SJCRH30 (cell line): ENCODE data around the gene PRRC2C. TPM values are rescaled to one million over a fixed set of nuclear protein-coding genes. Genes with fewer than 3 reads are reported as not detected.
"Not testable (repeated sequence)": the region's sequence is repeated elsewhere in the genome, so short reads cannot be mapped to it uniquely, and the experiment has no call there.

Experiments used
- DNase-seq, 2 experiments: peaks; one replicate each; pipeline ENCODE4 v3.0.0-alpha.2; 2015 to 2020
- H3K27ac ChIP-seq: fragments of 250-450 bp; sonication (Bioruptor Pico); 2 replicates; pipeline ENCODE4 v1.5.1; 2020; ENCODE audit warnings: mild to moderate bottlenecking, moderate library complexity
- H3K27me3 ChIP-seq: fragments of 250-450 bp; sonication (Bioruptor Pico); 2 replicates; pipeline ENCODE4 v1.5.1; 2020; ENCODE audit warnings: mild to moderate bottlenecking, moderate library complexity
- H3K36me3 ChIP-seq: fragments of 250-450 bp; sonication (Bioruptor Pico); 2 replicates; pipeline ENCODE4 v1.5.1; 2020; ENCODE audit warnings: mild to moderate bottlenecking, moderate library complexity
- H3K4me1 ChIP-seq: fragments of 250-450 bp; sonication (Bioruptor Pico); 2 replicates; pipeline ENCODE4 v1.5.1; 2020; ENCODE audit warnings: mild to moderate bottlenecking, moderate library complexity
- H3K4me3 ChIP-seq: fragments of 250-450 bp; sonication (Bioruptor Pico); 2 replicates; pipeline ENCODE4 v1.5.1; 2020; ENCODE audit warnings: mild to moderate bottlenecking, moderate library complexity
- H3K9me3 ChIP-seq: fragments of 250-450 bp; sonication (Bioruptor Pico); replicated peaks from 2 replicates; pipeline ENCODE4 v1.5.1; 2020; ENCODE audit warnings: mild to moderate bottlenecking, moderate library complexity
- total RNA-seq: library from RNA; depleted of rRNA; stranded (reverse); fragments of >200 nt; shearing (Covaris generic); gene quantifications from 2 replicates; pipeline ENCODE4 v1.2.3, GENCODE V29; 2014

PRRC2C gene
- total RNA-seq, 1 experiment from 2014 or later: 94.1 TPM

GRCh38 chr1:171585715-171586114 lies 100.4 kb downstream of the PRRC2C start:
- Histone ChIP-seq H3K9me3 (no peaks in the 10 kb centered on the region), H3K4me3 (no peak overlapping the region), H3K36me3 (peaks cover 77% of the 10 kb centered on the region), H3K4me1 (no peaks in the 10 kb centered on the region), H3K27me3 (no peaks in the 10 kb centered on the region), H3K27ac (no peak overlapping the region)
- no peak for DNase-seq

- H3K9me3 ChIP-seq: no peaks in the 10 kb centered on the region
- no peaks in the 10 kb centered on the region for H3K4me1 ChIP-seq
- peaks cover 69% of the 10 kb centered on the region for H3K36me3 ChIP-seq
- no peaks in the 10 kb centered on the region for H3K27me3 ChIP-seq
- no peak for DNase-seq
- H3K27ac ChIP-seq: no peak overlapping the region
- H3K4me3 ChIP-seq: no peak overlapping the region
Measured at GRCh38 chr1:171588230-171588629, 102.9 kb downstream of the PRRC2C start.

- peaks cover 58% of the 10 kb centered on the region for H3K36me3 ChIP-seq
- H3K4me3 ChIP-seq: no peak overlapping the region
- no peaks in the 10 kb centered on the region for H3K9me3 ChIP-seq
- no peak overlapping the region for H3K27ac ChIP-seq
- DNase-seq: no peak
- no peaks in the 10 kb centered on the region for H3K27me3 ChIP-seq
- H3K4me1 ChIP-seq: no peaks in the 10 kb centered on the region
Measured at GRCh38 chr1:171590022-171590421, 104.7 kb downstream of the PRRC2C start.

GRCh38 chr1:171595324-171595723 lies 110.0 kb downstream of the PRRC2C start:
- Histone ChIP-seq H3K36me3 (peaks cover 26% of the 10 kb centered on the region), H3K27ac (no peak overlapping the region), H3K4me1 (no peaks in the 10 kb centered on the region), H3K9me3 (no peaks in the 10 kb centered on the region), H3K4me3 (no peak overlapping the region), H3K27me3 (no peaks in the 10 kb centered on the region)
- DNase-seq: no peak

GRCh38 chr1:171596119-171596518 lies 110.8 kb downstream of the PRRC2C start:
- H3K27me3 ChIP-seq: no peaks in the 10 kb centered on the region
- peaks cover 22% of the 10 kb centered on the region for H3K36me3 ChIP-seq
- no peaks in the 10 kb centered on the region for H3K4me1 ChIP-seq
- H3K27ac ChIP-seq: no peak overlapping the region
- H3K4me3 ChIP-seq: no peak overlapping the region
- DNase-seq: no peak
- no peaks in the 10 kb centered on the region for H3K9me3 ChIP-seq

- H3K27me3 ChIP-seq: no peaks in the 10 kb centered on the region
- H3K27ac ChIP-seq: no peak overlapping the region
- no peak for DNase-seq
- H3K9me3 ChIP-seq: no peaks in the 10 kb centered on the region
- H3K4me3 ChIP-seq: no peak overlapping the region
- peaks cover 18% of the 10 kb centered on the region; the same call in 1 of the 2 replicates for H3K36me3 ChIP-seq
- H3K4me1 ChIP-seq: no peaks in the 10 kb centered on the region
Measured at GRCh38 chr1:171596705-171597104, 111.4 kb downstream of the PRRC2C start.

GRCh38 chr1:171597203-171597602 lies 111.9 kb downstream of the PRRC2C start:
- peaks cover 16% of the 10 kb centered on the region; the same call in 1 of the 2 replicates for H3K36me3 ChIP-seq
- DNase-seq: no peak
- no peaks in the 10 kb centered on the region for H3K4me1 ChIP-seq
- H3K9me3 ChIP-seq: no peaks in the 10 kb centered on the region
- no peaks in the 10 kb centered on the region for H3K27me3 ChIP-seq
- no peak overlapping the region for H3K27ac ChIP-seq
- no peak overlapping the region for H3K4me3 ChIP-seq

- not testable (repeated sequence) for H3K4me1 ChIP-seq, H3K36me3 ChIP-seq, H3K27me3 ChIP-seq, H3K4me3 ChIP-seq, H3K9me3 ChIP-seq, DNase-seq, H3K27ac ChIP-seq
Measured at GRCh38 chr1:171600310-171600709, 115.0 kb downstream of the PRRC2C start.

- DNase-seq: no peak
- H3K9me3 ChIP-seq: no peaks in the 10 kb centered on the region
- H3K4me1 ChIP-seq: no peaks in the 10 kb centered on the region
- H3K27ac ChIP-seq: no peak overlapping the region
- H3K27me3 ChIP-seq: no peaks in the 10 kb centered on the region
- no peaks in the 10 kb centered on the region for H3K36me3 ChIP-seq
- H3K4me3 ChIP-seq: no peak overlapping the region
Measured at GRCh38 chr1:171600862-171601261, 115.5 kb downstream of the PRRC2C start.

GRCh38 chr1:171603042-171603441 lies 117.7 kb downstream of the PRRC2C start:
- H3K4me3 ChIP-seq, H3K27me3 ChIP-seq, H3K27ac ChIP-seq, H3K36me3 ChIP-seq, H3K9me3 ChIP-seq, H3K4me1 ChIP-seq, DNase-seq: not testable (repeated sequence)

- Histone ChIP-seq H3K36me3 (no peaks in the 10 kb centered on the region), H3K27me3 (no peaks in the 10 kb centered on the region), H3K27ac (no peak overlapping the region), H3K4me3 (no peak overlapping the region), H3K9me3 (no peaks in the 10 kb centered on the region), H3K4me1 (no peaks in the 10 kb centered on the region)
- DNase-seq: no peak
Measured at GRCh38 chr1:171606402-171606941, 121.1 kb downstream of the PRRC2C start.

- no peaks in the 10 kb centered on the region for H3K4me1 ChIP-seq
- no peak for DNase-seq
- H3K27ac ChIP-seq: no peak overlapping the region
- H3K27me3 ChIP-seq: no peaks in the 10 kb centered on the region
- no peak overlapping the region for H3K4me3 ChIP-seq
- H3K36me3 ChIP-seq: no peaks in the 10 kb centered on the region
- H3K9me3 ChIP-seq: no peaks in the 10 kb centered on the region
Measured at GRCh38 chr1:171610385-171610784, 125.1 kb downstream of the PRRC2C start.

GRCh38 chr1:171611306-171611705 lies 126.0 kb downstream of the PRRC2C start:
- Histone ChIP-seq H3K4me1 (no peaks in the 10 kb centered on the region), H3K27ac (no peak overlapping the region), H3K4me3 (no peak overlapping the region), H3K9me3 (no peaks in the 10 kb centered on the region), H3K36me3 (no peaks in the 10 kb centered on the region), H3K27me3 (no peaks in the 10 kb centered on the region)
- no peak for DNase-seq

GRCh38 chr1:171613282-171613681 lies 128.0 kb downstream of the PRRC2C start:
- DNase-seq: no peak
- no peak overlapping the region for H3K27ac ChIP-seq
- no peaks in the 10 kb centered on the region for H3K4me1 ChIP-seq

GRCh38 chr1:171615122-171615906 lies 130.0 kb downstream of the PRRC2C start:
- H3K27me3 ChIP-seq, H3K36me3 ChIP-seq, H3K4me1 ChIP-seq, H3K4me3 ChIP-seq, H3K27ac ChIP-seq, H3K9me3 ChIP-seq, DNase-seq: not testable (repeated sequence)

More at GRCh38 chr1:171613282-171613681, 128.0 kb downstream of the PRRC2C start:
- no peak overlapping the region for H3K4me3 ChIP-seq
- H3K27me3 ChIP-seq: no peaks in the 10 kb centered on the region
- no peaks in the 10 kb centered on the region for H3K36me3 ChIP-seq
- H3K9me3 ChIP-seq: no peaks in the 10 kb centered on the region

- Histone ChIP-seq H3K27ac (no peak overlapping the region), H3K9me3 (no peaks in the 10 kb centered on the region), H3K4me1 (no peaks in the 10 kb centered on the region), H3K4me3 (no peak overlapping the region), H3K36me3 (no peaks in the 10 kb centered on the region), H3K27me3 (no peaks in the 10 kb centered on the region)
- DNase-seq: no peak
Measured at GRCh38 chr1:171616586-171616985, 131.3 kb downstream of the PRRC2C start.
